Right kidney (tissue), 1 donor: ENCODE data around the gene TLR9.

Source experiments
- DNase-seq: peaks from one replicate; pipeline ENCODE4 v3.0.0-alpha.2; 2016

The TLR9 gene

DNA sequence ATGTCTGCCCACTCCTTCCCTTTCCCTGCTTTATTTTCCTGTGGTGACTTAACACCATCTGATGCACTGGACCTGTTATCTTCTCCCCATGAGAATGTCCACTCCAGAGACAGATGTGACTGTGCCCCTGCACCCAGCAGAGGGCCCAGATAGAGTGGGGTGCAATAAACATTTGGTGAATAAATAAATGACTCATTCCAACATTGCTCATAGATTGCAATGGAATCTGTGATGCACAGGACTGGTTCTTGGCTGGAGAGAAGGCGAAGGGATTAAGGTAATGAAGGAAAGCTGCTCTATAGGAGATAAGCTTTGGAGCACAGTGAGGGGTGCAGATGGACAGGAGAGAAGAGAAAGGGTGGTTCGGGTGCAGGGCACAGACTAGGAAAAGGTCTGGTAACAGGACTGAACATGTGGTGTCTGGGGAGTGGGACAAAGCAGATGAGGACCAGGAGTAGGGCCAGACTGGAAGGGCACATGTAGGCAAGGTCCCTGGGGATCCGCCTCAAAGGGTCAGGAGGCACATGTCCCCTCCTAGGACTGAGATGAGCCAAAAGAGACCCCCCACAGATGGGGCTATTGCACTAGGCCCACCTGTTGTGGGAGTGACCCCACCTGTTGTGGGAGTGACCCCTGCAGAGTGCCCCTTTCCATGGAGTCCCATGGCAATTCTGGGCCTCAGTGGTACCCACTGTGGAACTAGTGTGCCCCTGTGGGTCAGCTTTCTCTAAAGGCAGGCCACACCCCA lies 53.8 kb downstream of the TLR9 start:
- DNase-seq = no peak
